Measurements from ENCODE around the gene PEX6.

PEX6 gene

DNA sequence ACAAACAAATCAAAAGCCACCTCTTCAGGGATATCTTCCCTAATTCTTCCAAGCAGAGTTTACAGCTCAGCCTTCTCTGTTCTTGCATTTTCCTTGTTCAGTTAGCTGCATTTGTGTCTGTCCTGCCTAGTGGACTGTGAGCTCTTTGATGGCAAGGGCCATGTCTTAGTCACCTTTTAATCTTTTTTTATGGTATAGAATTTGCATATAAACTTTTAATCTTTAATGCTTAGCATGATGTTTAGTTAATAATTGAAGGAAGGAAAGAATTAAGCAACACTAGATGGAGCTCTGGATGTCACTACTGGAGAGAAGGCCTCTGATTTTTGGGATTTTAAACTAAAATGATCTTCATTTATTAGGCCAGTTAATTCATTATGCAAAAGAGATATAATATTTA lies 17.5 kb upstream of the PEX6 start:
- DNase-seq (ENCODE audit: low read depth in 2 of 2) = no peak

DNA sequence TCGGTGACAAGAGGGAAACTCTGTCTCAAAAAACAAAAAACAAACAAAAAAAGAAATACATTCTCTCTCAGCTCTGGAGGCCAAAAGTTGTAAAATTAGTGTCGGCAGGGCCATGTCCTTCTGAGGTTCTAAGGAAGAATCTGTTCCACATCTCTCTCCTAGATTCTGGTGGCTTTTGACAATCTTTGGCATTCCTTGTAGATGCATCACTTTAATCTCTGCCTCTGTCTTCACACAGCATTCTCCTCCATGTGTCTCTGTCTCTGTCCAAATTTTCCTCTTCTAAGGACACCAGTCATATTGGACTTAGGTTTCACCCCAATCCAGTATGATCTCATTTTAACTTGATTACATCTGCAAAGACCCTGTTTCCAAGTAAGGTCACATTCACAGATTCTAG lies 14.5 kb upstream of the PEX6 start:
- DNase-seq (ENCODE audit: low read depth in 2 of 2) = no peak

DNA sequence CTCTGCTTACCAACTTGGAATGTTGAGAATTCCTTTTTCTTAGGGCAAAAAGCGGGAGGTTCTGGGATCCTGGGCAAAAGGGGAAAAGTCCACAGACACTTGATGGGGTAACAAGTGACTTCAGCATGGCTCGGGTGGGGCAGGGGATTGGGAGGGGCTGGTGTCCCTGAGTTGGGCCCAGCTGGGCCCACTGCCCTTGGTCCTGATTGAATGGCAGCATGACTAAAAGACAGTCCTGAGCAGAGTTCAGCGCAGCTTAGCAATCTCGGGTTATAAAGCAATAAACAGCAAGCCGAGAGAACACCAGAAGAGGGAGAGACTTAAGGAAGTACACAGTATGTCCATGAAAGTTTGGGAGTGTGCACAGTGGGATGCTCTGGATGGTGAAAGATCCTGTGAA lies 10.9 kb upstream of the PEX6 start:
- DNase-seq (ENCODE audit: low read depth in 2 of 2) = no peak

- no peak for DNase-seq (ENCODE audit: low read depth in 2 of 2)
Observed at GRCh38 chr6:42988486-42989020, 9.6 kb upstream of the PEX6 start.

DNA sequence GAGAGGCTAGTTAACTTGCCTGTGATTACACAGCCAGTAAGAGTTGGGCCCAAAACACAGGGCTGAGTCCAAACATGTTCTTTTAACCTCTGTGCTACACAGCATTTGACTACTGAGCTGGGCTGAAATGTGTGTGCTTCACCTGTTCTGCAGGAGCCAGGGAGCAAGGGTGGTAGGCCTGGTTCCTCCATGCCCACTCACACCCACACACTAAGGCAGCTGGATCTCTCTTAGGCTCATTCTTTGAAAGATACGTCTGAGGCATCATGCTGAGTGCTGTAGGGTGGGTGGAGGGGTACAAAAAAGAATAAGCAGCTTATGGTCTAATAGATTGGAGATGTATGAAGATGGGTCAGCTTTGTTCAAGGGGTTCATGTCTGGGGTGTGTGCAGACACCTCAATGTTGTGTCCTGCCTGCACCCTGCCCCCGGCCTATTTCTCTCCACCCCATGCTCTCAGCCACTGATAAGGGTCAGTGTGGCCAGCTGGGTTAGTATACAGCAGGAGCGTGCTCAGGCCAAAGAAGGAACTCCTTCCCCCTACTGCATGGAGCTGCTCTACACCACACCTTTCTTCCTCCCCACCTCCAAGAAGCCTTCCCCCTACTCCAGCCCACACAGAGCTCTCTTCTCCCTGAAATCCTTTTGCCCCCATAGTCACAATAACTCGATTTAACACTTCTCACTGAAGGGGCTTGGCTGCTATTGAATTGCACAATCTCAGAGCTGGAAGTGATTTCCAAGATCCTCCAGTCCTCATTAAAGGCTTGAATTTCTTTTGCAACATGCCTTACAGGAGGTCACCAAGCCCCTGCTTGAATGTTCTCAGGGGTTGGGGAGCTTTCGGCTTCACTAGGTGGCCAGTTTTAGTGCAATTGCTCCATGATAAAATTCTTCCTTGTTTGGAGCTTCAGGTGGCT lies 8.8 kb upstream of the PEX6 start:
- no peak for DNase-seq (ENCODE audit: low read depth in 2 of 2)

GRCh38 chr6:42984924-42985475 lies 6.0 kb upstream of the PEX6 start:
- DNase-seq (ENCODE audit: low read depth in 2 of 2) = no peak

GRCh38 chr6:42984001-42984923 lies 5.3 kb upstream of the PEX6 start, which contains the start of gene PPP2R5D:
PPP2R5D (plus strand) TSS chr6:42984570; CDS start chr6:42984678, 108 bp downstream.
- peak; percentile 89 to 93 for DNase-seq (ENCODE audit: low read depth in 2 of 2)

DNA sequence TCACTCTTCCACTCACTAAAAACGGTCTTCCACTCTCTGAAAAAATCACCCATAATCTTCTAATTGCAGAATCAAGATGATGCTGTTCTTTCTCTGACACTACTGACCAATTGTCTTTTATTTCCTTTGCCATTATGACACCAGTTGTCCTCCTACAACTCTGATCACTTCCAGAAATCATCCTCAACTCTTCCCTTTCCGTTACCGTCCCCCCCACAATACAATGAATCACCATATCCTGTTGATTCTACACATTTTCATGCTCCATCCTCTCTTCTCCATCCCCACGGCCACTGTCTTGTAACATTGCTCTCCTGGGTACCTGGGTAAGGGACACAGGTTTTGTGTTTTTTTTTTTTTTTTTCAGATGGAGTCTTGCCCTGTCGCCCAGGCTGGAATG lies 2.9 kb upstream of the PEX6 start:
- no peak for DNase-seq (ENCODE audit: low read depth in 2 of 2)

DNA sequence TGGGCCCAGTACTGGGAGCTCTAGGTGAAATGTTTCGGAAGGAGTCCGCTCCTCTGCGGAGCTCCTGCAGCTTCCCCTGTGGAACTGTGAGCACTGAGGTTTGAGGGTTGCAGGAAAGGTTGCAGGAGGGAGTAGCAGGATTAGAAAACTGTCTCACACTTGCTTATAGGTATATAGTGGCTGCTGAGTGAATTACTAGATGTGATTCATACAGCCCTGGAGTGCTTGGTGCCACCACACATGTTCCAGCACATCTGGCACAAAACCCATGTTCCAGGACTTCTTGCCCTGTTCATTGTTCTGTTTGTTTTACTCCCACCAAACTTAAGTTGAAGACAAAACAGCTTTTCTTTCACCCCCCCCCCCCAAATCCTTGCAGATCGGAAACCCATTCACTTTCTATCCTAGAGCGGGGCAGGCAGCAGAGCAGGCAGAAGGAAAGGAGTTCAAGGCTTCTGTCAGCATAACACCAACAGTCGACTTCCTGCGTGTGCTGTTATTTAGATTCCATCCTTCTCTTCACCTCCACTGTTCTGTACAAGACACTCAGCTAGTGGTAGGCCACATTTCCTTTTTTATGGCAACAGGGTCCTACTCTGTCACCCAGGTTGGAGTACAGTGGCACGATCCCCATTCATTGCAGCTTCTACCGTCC lies 669 bp upstream of the PEX6 start:
- DNase-seq (ENCODE audit: low read depth in 2 of 2) = no peak

- no peak for DNase-seq (ENCODE audit: low read depth in 2 of 2)
Observed at GRCh38 chr6:42978487-42978838, 518 bp downstream of the PEX6 start.

GRCh38 chr6:42974919-42975505 lies 4.0 kb downstream of the PEX6 start:
- no peak for DNase-seq (ENCODE audit: low read depth in 2 of 2)

DNA sequence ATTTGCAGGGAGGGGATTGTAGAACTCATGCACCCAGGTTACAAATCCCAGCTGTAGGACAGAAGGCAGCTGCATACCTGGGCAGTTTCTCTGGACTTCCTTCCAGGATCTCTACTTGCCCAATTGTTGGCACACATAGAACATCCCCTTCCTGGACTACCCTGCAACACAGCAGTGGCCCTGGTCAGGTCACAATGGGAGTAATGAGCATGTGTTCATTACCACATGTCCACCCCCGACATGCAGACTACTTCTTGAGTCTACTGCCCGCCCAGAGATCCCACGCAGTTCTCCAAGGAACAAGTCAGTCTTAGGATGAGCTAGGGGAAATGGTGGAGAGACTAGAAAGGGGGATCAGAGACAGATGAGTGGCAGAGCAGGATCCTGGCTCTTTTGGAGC lies 5.1 kb downstream of the PEX6 start:
- DNase-seq (ENCODE audit: low read depth in 2 of 2) = no peak

GRCh38 chr6:42971746-42972327 lies 7.1 kb downstream of the PEX6 start:
- DNase-seq (ENCODE audit: low read depth in 2 of 2) = no peak

DNA sequence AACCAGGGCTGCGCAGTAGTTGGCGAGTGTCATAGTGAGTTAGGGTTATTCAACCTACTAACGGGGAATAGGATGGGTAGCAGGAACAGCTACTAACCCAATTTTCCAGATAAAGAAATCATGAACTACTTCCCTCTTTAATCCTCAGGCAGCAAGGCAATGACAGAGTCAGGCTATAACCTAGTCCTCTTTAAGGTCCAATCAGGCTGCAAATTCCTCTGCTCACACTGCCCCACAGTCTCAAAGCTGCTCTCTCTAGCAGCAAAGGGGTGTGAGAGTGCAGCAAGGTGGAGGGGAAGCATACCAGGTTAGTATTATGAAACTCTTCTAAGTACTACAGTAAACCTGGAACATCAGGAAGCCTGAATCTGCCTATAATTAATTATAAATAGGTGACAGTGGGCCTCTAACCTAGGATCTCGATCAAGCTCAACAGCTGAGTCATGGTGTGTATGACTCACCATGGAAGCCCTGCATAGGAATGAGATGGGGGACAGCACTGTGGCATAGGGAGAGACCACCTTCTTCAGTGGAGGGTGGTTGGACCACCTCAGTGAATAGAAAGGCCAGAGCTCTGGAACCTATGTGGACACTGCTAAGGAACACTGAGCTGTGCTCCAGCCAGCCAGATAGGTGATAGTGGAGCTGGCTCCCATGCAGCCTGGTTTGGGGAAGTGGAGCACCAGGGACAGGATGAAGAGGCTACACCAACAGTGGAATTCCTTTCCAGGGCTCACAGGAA lies 7.9 kb downstream of the PEX6 start:
- DNase-seq (ENCODE audit: low read depth in 2 of 2) = no peak

- DNase-seq (ENCODE audit: low read depth in 2 of 2) = no peak
Observed at GRCh38 chr6:42969934-42970333, 9.0 kb downstream of the PEX6 start.

DNA sequence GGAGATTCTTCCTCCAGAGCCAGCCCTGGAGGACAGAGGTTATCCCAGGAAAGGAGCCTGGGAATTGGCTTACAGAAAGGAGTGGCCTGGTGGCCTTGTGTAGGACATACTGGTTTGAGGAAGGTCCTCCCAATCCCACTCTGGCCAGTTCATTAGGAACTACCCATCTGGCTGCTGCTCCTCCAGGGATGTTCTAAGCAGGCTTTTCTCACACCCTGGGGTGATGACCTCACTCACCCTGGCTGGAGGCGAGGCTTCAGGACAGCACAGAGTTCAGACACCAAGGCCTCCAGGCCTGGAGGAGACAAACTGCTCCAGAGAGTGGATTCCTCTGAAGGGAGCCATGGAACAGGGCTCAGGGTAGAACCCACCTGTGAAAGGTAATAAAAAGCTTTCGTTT lies 9.6 kb downstream of the PEX6 start:
- no peak for DNase-seq (ENCODE audit: low read depth in 2 of 2)

DNA sequence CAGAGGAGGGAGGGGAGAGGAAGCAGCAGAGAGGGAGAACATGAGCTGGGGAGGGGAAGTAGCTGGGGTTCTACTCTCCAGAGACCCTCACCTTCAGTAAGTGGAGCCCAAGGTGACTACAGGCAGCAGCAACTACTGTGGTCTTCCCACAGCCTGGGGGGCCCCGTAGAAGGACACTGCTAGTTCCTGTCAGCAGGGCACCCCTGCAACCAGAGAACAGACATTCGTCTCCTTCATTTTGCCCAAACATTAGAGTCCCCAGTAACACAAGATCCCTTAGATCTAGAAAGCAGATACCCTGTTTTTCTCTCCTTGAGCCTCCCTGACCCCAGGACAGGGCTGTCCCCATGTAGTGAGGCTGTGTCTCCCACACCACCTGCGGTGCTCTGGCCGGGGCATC lies 10.2 kb downstream of the PEX6 start:
- DNase-seq (ENCODE audit: low read depth in 2 of 2) = no peak

GRCh38 chr6:42968126-42968701 lies 10.8 kb downstream of the PEX6 start:
- no peak for DNase-seq (ENCODE audit: low read depth in 2 of 2)

DNA sequence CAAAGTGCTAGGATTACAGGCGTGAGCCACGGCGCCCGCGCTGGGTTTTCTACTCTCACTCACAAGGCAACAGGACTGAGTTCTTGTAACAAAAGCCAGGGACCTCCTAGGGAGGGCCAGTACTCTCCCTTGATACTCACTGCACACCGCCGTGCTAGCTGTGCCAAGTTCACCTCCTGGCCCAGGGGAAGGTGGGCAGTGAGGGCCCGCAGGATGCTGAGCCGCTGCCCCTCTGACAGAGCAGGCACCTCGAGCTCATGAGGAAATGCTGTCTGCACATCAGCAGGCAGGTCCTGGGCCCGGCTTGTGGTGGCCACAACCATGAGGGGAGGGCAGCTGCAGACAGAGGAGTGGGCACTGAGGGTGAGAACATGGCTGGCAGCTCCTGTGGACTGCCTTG lies 11.8 kb downstream of the PEX6 start:
- DNase-seq (ENCODE audit: low read depth in 2 of 2) = no peak

- DNase-seq (ENCODE audit: low read depth in 2 of 2) = no peak
Observed at GRCh38 chr6:42966571-42966970, 12.4 kb downstream of the PEX6 start.
